NOMO-1 treated with dmso at 0.1 percent for 144 hours (cell line): ENCODE data around the gene CHTOP.

Experiments used
- DNase-seq: peaks from one replicate; lab custom pipeline; 2025; ENCODE audit not compliant: unreplicated experiment; lab: John Stamatoyannopoulos, UW

The CHTOP gene

GRCh38 chr1:153685544-153686340 is 51.9 kb downstream of the CHTOP start:
- no peak for DNase-seq

GRCh38 chr1:153687346-153688125 is 53.7 kb downstream of the CHTOP start:
- no peak for DNase-seq

- no peak for DNase-seq
Observed at GRCh38 chr1:153688276-153688675, 54.4 kb downstream of the CHTOP start.

GRCh38 chr1:153688736-153689328 is 55.0 kb downstream of the CHTOP start:
- DNase-seq: no peak

GRCh38 chr1:153693466-153693865 is 59.6 kb downstream of the CHTOP start:
- no peak for DNase-seq
